Peyer's patch (tissue), 4 donors: ENCODE results near the gene NRBF2.

Experiments
- POLR2A ChIP-seq, 2 donors: fragments of 450-650 bp; IDR thresholded peaks; one replicate each; pipeline ENCODE4 v1.5.1; 2017; ENCODE audit warnings: antibody characterized with exemption in 2 of 2, mild to moderate bottlenecking in 2 of 2, moderate library complexity in 2 of 2
- TF ChIP-seq, protein P1 (sequence below), 6 experiments: fragments of 450-650 bp in 4 of 6; fragments of 200-600 bp in 2 of 6; sonication (generic) in 1 of 6; IDR thresholded peaks; one replicate each; pipeline ENCODE4 v1.5.1; 2017 to 2019; ENCODE audit warnings: antibody characterized with exemption in 6 of 6, mild to moderate bottlenecking in 3 of 6, moderate library complexity in 1 of 6

DNA sequence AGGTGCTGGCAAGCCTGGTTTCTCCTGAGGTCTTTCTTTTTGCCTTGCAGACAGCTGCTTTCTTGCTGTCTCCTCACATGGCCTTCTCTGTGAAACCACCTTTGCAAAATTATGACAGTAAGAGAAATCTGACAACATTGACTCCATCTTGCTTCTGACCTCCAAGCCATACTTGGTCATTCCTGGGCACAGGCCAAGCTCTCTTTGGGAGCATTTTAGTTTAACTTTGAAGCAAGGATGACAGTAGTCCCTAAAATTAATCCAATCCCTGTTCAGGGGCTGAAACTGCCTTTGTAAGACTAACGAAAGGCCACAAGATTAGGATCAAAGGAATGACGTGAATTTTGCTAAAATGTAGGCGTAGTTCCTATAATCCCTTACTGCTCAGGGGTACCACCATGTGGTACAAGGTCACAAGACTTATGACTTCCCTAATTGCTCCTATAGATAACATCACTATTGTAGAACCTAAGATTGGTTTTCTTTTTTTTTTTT is 25.1 kb upstream of the NRBF2 start:
- TF ChIP-seq, protein P1, sequence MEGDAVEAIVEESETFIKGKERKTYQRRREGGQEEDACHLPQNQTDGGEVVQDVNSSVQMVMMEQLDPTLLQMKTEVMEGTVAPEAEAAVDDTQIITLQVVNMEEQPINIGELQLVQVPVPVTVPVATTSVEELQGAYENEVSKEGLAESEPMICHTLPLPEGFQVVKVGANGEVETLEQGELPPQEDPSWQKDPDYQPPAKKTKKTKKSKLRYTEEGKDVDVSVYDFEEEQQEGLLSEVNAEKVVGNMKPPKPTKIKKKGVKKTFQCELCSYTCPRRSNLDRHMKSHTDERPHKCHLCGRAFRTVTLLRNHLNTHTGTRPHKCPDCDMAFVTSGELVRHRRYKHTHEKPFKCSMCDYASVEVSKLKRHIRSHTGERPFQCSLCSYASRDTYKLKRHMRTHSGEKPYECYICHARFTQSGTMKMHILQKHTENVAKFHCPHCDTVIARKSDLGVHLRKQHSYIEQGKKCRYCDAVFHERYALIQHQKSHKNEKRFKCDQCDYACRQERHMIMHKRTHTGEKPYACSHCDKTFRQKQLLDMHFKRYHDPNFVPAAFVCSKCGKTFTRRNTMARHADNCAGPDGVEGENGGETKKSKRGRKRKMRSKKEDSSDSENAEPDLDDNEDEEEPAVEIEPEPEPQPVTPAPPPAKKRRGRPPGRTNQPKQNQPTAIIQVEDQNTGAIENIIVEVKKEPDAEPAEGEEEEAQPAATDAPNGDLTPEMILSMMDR (IDR thresholded peaks at IDR 0.05) = no peak
- TF ChIP-seq POLR2A (IDR thresholded peaks at IDR 0.05) = no peak
